Hematopoietic multipotent progenitor cell treated with erythropoietin and hydrocortisone succinate and interleukin-3 and kit ligand, for 4 days (in vitro differentiated cells): ENCODE measurements around the gene DCC.

Experiments
- DNase-seq: peaks from one replicate; pipeline ENCODE4 v3.0.0-alpha.2; 2015

DCC gene

DNA sequence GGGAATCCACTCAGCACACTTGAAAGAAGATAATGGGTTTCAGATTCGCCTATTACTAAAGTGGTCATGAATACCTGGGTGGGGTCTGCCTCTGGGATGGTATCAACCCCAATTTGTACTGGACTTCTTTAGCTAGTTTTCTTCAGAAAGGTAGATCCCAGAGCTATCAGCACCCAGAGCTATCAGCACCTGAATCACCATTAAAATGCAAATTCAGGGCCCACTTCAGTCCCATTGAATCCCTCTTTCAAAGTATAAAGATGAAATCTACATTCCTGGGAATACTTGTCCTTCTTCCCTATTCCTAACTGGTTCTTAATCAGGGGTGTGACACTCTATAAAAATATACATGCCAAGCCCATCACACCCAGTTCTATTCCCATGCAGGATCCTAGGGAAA, 914.3 kb downstream of the DCC start:
- DNase-seq = no peak

DNA sequence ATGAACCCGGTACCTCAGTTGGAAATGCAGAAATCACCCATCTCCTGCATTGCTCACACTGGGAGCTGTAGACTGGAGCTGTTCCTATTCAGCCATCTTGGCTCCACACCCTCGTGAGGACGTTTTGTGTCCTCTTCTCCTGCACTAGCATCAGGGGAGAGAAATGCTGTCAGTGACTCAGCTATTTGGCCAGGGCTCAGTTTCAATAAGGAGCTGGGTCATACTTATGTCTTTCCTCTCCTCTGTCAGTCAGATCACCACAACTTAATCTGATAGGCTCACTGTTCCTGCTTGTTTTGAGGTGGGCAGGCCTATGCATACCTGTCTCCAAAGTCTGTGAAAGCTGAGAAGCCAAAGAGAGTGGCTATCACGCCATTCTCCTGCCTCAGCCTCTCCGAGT, 921.2 kb downstream of the DCC start:
- DNase-seq = no peak

DNA sequence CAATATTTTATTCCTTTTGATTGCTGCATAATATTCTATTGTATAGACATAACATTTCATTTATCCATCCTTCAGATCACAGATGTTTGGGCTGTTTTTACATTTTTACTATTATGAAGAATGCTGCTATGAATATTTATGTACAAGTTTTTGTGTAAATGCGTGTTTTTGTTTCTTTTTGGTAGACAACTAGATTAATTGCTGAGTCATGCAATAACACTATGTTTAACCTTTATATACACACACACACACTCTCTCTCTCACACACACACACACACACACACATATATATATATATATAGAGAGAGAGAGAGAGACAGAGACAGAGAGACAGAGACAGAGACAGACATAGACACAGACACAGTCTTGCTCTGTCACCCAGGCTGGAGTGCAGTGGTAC, 926.9 kb downstream of the DCC start:
- no peak for DNase-seq

DNA sequence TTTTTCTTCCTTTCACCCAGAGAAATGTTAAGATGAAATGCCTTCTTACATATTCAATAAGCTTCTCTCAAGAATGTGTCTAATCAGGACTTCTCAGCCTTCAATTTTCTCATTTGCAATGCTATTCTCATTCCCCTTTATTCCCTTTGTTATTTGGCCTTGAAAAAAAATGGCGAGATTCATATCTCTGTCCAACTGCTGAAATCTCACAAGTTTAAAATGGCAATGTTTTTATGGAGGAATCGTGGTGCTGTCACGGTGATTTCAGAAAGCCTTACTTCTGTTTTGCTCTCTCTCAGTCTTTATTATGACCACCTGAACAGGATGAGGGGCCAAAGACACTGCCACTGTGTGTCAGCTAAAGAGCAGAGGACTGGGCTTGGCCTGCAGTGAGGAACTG, 928.5 kb downstream of the DCC start:
- no peak for DNase-seq

DNA sequence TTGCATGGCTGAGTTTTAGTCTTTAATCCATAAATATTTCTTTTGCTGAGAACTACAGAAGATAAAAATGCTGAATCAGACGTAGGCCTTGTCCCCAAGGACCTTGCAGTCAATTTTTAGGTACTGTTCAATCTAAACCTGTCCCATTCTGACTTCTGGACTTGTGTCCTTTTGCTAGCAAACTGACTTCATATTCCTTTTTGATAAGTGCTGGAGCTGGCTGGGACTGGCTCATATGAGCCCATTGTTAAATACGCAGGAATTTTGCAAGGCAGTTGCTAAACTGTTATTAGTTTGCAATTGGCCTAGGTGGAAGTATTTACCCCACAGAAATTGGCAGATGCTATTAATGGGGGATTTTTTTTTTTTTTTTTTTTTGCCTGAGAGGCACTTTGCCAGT, 941.4 kb downstream of the DCC start:
- DNase-seq = no peak

DNA sequence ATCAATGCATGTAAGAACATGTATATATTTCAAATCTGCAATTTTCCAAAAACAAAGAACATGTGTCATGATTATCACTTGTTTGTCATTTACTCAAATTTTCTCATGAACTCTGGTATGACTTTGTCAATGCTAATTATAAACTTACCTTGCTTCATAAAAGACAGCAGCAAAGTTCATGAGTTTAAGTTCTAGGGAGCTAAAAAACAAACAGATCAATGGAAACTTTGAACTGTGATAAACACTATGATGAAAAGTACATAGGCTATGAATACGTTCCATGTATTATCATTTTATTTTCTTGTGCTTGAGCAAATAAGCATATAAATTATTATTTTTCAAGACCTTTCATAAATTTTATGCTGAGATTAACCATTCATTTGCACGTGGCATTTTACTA, 943.7 kb downstream of the DCC start:
- no peak for DNase-seq

DNA sequence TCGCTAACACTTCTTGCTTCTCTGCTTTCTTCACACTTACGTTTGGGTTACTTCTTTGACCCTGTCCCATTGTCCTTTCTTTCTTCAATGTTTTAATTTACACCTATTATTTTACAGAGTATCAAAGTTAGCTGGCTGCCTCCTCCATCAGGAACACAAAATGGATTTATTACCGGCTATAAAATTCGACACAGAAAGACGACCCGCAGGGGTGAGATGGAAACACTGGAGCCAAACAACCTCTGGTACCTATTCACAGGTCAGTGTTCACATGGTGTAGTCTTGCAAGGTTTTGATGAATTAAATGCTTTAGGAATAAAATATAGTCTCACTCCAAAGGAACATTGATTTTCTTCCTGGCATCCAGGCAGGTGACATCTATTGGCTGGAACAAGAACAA, 965.5 kb downstream of the DCC start:
- DNase-seq = no peak

DNA sequence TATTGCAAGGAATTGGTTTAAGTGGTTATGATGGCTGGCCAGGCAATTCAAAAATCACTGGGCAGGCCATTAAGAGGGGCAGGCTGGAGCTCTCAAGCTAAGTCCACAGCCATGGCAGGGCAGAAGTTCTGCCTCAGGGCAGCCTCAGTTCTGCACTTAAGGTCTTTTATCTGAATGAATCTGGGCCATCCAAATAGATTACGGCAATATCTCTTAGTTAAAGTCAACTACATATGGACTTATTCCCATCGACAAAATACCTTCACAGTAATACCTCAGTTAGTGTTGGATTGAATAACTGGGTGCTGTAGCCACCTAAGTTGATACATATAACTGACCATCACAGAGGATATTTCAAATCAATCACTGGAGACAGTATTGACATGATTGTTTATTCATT, 979.6 kb downstream of the DCC start:
- DNase-seq = no peak

DNA sequence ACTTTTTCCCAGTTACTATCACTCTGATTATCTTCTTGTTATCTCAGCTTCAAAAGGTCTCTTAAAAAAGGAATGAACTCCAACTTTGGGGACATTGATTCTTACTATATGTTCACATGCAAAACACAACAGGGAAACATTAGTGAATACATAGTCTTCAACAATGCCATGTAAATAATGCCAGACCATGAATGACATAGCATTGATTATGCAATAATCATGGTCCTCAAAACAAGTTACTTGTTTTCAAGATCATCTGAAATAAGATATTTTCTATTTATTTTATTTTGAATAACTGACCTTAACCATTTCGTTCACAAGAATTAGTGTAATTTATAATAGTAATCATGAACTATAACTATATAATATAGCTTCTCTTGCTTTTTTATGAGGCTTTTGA, 982.2 kb downstream of the DCC start:
- no peak for DNase-seq

DNA sequence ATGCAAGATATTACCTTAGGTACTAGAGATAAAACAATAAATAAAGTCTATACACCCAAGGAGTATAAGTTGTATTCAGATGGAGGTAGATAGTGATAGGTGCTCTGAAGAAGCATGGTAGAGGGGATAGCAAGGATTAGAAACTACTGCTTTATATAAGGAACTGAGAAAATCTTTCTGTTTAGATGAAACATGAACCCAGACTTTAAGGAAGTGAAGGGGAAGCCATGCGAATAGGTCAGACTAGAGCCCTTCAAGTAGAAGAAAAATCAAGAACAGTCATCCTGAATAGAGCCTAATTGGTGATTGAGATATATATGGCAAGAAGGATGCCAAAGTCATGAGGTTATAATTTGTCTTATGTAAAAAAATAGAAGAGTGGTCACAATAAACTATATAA, 984.4 kb downstream of the DCC start:
- no peak for DNase-seq

DNA sequence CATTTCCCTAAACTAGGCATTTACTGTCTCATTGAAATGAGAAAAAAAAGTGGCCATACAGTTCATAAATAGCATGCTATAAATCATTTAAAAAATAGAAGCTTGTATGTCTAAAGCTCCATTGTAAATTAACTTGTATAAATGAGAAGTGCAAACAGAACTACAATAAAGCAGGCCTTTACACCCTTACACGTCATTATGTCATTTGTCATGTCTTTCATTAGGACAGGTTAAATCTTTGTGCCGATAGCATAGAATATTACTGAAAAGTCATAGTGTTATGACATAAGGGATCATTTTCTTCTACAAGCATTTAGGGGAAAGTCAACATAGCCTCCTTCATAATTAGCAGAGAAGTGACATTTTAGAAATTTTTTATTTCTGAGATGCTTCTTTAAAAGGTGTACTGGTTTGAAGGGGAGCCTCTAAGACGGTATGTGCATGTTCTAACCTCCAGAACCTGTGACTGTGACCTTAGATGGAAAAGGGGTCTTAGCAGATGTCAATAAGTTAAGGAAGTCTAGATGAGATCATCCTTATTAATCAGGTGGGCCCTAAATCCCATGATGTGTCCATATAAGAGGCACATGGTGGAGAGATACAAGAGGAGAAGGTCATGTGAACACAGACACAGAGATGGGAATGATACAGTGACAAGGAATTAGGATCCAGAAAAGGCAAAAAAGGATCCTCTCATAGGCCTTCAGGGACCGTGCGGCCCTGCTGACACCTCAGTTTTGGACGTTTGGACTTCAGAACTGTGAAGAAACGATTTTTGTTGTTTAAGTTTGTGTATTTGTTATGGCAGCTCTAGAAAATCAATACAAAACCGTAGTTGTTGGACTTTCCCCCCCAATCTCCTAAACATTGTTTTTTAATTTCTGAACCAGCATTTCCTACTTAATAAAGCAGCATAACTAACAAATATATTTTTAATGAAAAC, 1020.8 kb downstream of the DCC start:
- no peak for DNase-seq

DNA sequence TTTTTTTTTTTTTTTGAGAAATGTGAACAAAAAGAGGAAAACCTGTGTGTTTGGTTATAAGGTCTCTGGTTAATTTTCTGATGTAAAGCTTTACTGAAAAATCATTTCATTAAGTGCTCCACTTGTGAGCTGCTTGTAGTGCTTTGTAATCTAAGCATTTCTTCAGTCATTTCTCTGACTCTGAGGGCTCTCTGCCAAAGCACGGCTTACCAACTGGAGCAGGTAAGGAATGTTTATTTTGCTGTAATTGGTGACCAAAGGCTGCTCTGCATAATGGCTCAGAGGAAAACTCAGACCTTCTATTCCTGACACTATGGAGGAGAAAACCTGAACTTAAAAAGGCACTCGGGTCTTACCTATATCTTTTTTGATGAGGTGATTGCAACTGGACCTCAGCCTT, 1035.6 kb downstream of the DCC start:
- DNase-seq = no peak

DNA sequence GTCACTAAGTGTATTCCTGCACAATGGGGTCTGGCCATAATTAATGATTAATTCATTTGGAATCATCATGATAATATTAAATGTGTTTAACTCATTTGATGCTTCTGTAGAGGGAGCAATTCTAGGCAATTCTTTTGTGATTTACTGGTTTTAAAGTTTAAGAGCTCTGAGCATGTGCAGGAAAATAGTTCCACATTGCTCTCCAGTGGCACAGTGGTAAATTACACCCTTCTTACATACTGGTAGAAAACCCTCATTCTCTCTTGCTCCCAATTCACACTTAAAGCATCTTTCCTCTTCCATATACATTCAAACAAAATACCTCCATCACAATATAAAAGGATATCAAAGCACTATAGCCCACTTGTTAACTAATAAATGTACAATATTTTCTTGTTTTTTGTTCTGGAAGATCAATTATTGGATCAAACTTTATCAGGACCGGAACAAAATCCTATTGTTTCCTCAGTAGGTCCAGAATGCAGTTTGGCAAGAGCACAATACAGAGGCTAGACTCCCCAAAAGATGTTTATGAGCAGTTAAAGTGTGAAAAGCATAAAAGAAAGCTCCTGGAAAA, 1040.2 kb downstream of the DCC start:
- DNase-seq = peak; percentile 31

DNA sequence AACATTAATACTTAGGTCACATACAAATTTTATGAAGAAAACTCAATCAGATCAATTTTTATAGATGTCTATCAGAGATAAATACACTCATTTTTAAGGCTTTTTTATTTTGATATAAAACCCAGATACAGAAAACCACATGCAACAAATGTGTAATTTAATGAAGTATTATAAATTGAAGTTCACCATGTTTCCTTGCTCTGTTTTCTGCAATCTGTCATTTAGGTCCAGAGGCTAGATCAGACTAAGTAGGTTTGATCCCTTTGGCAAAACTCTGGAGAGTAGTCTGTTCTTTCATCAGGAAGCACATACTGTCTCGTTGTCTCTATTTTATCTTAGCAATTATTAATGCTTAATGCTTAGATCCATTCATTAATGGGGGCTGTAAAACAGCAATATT, 1042.9 kb downstream of the DCC start:
- no peak for DNase-seq

DNA sequence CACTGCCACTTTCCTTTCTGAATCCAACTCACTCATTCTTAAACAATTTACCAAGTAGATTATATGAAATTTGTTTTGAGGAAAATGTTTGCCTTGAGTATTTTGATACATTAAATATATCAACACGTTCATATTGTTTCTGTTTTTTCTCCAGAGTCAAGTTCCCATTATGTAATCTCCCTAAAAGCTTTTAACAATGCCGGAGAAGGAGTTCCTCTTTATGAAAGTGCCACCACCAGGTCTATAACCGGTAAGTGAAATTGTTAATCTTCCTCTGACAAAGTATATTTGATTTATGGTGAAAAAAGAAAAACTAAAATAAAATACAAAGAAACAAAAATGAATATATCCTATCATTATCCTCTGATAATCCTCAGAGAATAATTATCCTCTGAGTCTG, 1045.9 kb downstream of the DCC start:
- no peak for DNase-seq

DNA sequence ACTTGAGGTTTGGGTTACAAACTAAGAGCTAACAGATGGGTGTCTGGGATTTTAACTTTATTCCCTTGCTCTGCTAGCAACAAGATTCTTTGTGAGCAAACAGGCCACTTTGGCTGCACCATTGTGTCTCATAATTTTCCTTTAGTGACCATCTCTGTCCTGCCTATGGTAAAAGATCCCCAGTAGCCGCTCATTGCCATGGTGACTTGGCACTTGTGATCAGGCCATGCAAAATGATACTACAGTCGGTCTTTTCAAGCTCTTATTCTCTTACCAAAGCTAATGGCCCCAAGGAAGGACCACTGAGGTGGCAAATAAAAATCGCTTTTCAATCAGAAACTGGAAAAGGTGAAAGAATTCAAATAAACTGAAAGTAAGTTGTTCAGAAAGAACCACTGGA, 1047.6 kb downstream of the DCC start:
- no peak for DNase-seq

DNA sequence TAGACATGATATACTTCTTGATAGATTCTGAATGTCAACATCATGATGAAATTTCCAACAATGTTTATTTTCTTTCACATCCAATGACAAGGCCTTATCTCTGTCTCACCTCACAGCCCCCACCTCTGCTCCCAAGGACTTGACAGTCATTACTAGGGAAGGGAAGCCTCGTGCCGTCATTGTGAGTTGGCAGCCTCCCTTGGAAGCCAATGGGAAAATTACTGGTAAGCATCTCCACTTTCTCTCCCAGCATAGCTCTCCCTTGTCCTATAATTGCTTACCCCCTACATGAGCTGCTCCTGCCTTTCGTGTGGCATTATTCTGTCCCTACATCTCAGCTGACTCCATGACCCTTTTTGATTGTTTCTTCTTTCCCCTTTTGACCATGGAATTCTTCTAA, 1062.7 kb downstream of the DCC start:
- no peak for DNase-seq

DNA sequence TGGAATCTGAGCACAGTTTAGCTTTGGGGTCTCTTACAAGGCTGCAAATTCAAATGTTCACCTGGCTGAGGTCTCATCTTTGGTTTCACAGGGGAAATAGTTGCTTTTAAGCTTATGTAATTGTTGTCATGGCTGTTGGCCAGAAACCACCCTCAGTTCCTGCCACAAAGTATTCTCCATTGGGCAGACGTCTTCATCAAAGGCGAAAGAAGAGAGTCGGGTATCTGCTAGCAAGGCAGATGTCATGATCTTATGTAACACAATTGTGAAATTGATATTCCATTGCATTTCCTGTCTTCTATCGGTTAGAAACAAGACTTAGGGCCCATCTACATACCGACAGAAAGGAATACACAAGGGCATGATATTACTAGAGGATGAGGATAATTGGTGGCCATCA, 1068.3 kb downstream of the DCC start:
- DNase-seq = no peak

DNA sequence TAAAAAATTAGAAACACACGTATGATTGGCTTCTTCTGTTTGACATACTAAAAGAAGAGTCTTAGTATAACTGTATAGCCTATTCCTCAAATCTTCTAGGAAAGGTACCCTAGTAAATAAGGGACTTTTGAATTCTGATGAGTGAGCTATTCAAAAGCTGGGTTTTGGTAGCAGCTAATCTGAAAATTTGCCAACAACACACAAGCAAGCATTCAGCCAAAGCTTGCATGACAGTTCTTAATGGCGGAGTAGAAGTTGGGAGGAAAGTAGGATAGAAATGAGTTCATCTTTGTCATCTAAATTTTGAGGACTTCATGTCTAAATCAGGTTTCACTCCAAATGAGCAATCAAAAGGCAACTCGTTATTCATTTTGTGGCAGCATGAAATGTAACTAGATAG, 1071.5 kb downstream of the DCC start:
- DNase-seq = no peak

DNA sequence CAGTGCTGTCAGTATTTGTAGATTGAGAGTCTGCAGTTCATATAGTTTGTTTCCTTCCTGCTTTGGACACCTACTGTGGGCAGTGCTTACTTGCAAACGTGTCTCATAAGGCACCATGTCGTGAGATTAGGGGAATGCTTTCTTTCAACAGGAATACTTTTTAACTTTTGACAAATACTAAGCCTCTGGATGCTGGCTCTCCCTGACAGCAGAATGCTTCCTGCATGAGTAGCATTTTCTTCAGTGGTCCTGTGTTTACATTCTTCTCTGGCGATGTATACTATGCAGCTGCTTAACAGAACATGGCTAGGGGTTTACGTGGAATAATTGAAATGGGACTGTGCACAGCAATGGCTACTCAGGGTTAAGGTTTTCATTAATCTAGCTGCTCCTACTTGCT, 1077.0 kb downstream of the DCC start:
- DNase-seq = no peak

DNA sequence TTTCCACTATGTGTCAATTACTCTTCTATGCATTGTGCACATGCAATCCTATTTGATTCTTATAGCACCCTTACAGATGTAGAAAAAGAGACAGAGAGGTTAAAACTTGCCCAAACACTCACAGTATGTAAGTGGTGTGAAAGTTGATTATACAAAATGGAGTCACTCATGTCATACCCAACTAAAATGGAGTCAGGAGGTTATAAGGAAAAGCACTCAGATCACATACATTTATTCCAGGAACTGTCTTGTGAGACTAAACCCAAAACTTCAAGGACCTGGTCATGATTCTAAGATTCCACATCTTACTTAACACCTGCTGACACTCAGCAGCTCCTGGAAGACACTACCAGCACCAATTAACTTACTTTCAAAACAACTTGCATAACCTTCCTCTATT, 1081.9 kb downstream of the DCC start:
- DNase-seq = no peak

DNA sequence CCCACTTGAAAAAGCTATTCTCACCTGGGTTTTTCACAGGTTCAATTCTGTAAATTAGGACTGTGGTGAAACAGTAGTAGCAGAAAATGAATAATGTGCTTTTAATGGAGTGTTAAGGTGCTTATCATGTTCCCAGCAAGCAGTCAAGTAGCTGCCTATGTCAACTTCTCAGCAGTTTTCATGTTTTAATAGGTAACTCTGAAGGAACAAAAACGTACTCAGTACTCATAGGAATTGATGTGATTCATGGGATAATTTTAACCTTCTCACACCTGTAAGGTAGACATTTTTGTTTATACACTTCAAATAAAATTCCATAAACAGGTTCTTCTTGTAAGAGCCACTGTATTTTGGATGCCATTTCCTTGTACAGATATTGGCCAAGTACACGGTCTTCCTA, 1082.9 kb downstream of the DCC start:
- no peak for DNase-seq

DNA sequence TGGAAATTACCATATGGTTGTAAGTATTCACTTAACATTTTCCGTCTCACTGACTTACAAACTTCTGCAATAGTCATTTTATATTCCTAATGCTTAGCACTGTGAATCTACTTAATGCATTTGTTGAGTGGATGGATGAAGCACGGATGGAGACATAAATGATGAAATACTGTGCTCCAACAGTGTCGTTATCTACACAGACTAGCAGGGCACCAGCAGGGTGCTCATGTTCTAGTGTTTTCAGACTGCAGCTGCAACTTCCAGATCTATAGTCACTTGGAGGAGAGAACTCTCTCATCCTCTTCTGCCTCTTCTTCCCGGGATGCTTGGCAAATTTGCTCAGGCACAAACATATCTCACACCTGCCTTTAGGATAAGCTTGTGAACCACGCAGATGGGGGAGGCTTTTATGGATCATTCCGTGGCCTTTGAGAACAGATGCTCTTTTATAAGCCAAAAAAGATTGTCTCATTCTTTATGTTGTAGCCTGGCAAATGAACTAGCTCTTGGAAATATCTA, 1086.7 kb downstream of the DCC start:
- no peak for DNase-seq

DNA sequence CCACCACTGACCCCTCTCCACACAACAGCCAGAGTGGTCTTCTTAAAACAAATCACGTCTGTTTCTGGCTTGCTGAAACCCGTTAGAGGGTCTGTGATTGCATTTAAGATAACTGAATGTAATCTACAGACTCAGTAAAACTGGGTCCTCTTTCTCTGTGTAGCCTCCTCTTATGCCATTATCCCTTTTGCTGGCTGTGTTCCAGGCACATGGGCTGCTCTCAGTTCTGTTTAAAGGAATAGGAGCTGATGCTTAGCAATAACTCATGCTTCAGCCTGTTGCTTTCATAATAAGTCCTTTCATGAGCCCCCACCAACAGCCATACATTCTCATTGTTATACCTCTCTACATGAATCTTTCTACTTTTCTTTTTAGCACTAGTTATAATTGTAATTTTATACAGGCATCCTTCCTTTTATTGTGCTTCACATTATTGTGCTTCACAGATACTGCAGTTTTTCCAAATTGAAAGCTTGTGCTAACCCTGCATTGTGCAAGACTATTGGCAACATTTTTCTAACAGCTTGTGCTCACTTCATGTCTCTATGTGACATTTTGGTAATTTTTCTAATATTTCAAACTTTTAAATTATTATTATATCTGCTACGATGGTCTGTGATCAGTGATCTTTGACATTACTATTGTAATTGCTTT, 1101.9 kb downstream of the DCC start:
- no peak for DNase-seq
